PC-3 (cell line): ENCODE measurements around the gene TBC1D16. TPM values are rescaled to one million over a fixed set of nuclear protein-coding genes. Genes with fewer than 3 reads are reported as not detected.

ENCODE experiments used
- ATAC-seq: fragments of 200-7000 bp; cut with Tn5 transposase; 2 replicates; pipeline ENCODE4 v1.9.1; 2020; ENCODE audit warnings: mild to moderate bottlenecking, moderate library complexity
- Bru-seq: library from RNA; stranded (reverse); fragments of 400-500 nt; gene quantifications from one replicate; lab custom pipeline; 2021; lab: Mats Ljungman, UMichigan
- BruChase-seq, 2 experiments: library from RNA; stranded (reverse); fragments of 400-500 nt; gene quantifications; one replicate each; lab custom pipeline; 2021; lab: Mats Ljungman, UMichigan
- BruUV-seq: library from RNA; stranded (reverse); fragments of 400-500 nt; replicated peaks from 2 replicates; lab custom pipeline; 2021; lab: Mats Ljungman, UMichigan
- CTCF ChIA-PET: fragments of 300-600 bp; sonication (Branson Sonifier 250); formaldehyde crosslinking; loops from one replicate; lab custom pipeline; 2022; ENCODE audit warnings: antibody characterized with exemption; lab: Charles Lee
- POLR2A ChIA-PET: fragments of 300-600 bp; sonication (Branson Sonifier 250); formaldehyde crosslinking; loops from one replicate; lab custom pipeline; 2022; ENCODE audit warnings: antibody characterized with exemption; ENCODE audit not compliant: unreplicated experiment; lab: Charles Lee
- DNase-seq: peaks from one replicate; pipeline ENCODE4 v3.0.0-alpha.2; 2015
- H2AFZ ChIP-seq: fragments of 300-600 bp; sonication (generic); 2 replicates; pipeline ENCODE4 v1.6.0; 2016; ENCODE audit warnings: antibody characterized with exemption, low read length
- H3F3A ChIP-seq: fragments of 300-600 bp; sonication (generic); one replicate; pipeline ENCODE4 v1.6.0; 2017; ENCODE audit warnings: antibody characterized with exemption, low read length, control low read depth, mild to moderate bottlenecking; ENCODE audit not compliant: unreplicated experiment
- H3K27ac ChIP-seq: fragments of 300-600 bp; sonication (generic); 2 replicates; pipeline ENCODE4 v1.5.1; 2016; ENCODE audit warnings: mild to moderate bottlenecking, low read length
- H3K27me3 ChIP-seq: fragments of 300-600 bp; sonication (generic); 2 replicates; pipeline ENCODE4 v1.6.1; 2016; ENCODE audit warnings: low read length, mixed read lengths
- H3K36me3 ChIP-seq: fragments of 300-600 bp; sonication (generic); 2 replicates; pipeline ENCODE4 v1.6.1; 2016; ENCODE audit warnings: low read depth, mixed run types, low read length, mixed read lengths
- H3K4me1 ChIP-seq: fragments of 300-600 bp; sonication (generic); 2 replicates; pipeline ENCODE4 v1.5.1; 2016; ENCODE audit warnings: low read length; ENCODE audit not compliant: insufficient read depth
- H3K4me2 ChIP-seq: fragments of 300-600 bp; sonication (generic); 2 replicates; pipeline ENCODE4 v1.6.0; 2016; ENCODE audit warnings: low read length
- H3K4me3 ChIP-seq: fragments of 300-600 bp; sonication (generic); 2 replicates; pipeline ENCODE4 v1.5.1; 2016; ENCODE audit warnings: mild to moderate bottlenecking, low read length, mixed read lengths
- H3K79me2 ChIP-seq: fragments of 300-600 bp; sonication (generic); 2 replicates; pipeline ENCODE4 v1.6.1; 2017; ENCODE audit warnings: low read length, mixed read lengths
- H3K9ac ChIP-seq: fragments of 300-600 bp; sonication (generic); 2 replicates; pipeline ENCODE4 v1.6.0; 2016; ENCODE audit warnings: mild to moderate bottlenecking, low read length
- H3K9me2 ChIP-seq: fragments of 300-600 bp; sonication (generic); replicated peaks from 2 replicates; pipeline ENCODE4 v1.6.1; 2016; ENCODE audit warnings: mixed run types, low read length, mixed read lengths
- H3K9me3 ChIP-seq: fragments of 300-600 bp; sonication (generic); 2 replicates; pipeline ENCODE4 v1.6.1; 2016; ENCODE audit warnings: low read length, mixed read lengths
- H4K20me1 ChIP-seq: fragments of 300-600 bp; sonication (generic); 2 replicates; pipeline ENCODE4 v1.6.1; 2016; ENCODE audit warnings: low read length, mixed read lengths
- CTCF ChIP-seq: fragments of 300-600 bp; sonication (generic); conservative IDR thresholded peaks from 2 replicates; pipeline ENCODE4 v1.5.1; 2017; ENCODE audit warnings: antibody characterized with exemption, low read depth, mild to moderate bottlenecking, low read length
- EZH2 ChIP-seq: fragments of 300-600 bp; sonication (generic); IDR thresholded peaks from one replicate; pipeline ENCODE4 v1.6.1; 2017; ENCODE audit warnings: antibody characterized with exemption, mild to moderate bottlenecking, low read length; ENCODE audit not compliant: unreplicated experiment
- EZH2phosphoT487 ChIP-seq: fragments of 300-600 bp; sonication (generic); IDR thresholded peaks from 2 replicates; pipeline ENCODE4 v1.6.1; 2018; ENCODE audit warnings: mild to moderate bottlenecking, antibody characterized with exemption, low read length, borderline replicate concordance
- intact Hi-C: fragments of 100-400 bp; cut with micrococcal nuclease; formaldehyde crosslinking; loops from 2 replicates; pipeline ENCODE4 v1.9.0; 2023
- long read RNA-seq: library from polyadenylated mRNA; unstranded; transcript quantifications from one replicate; pipeline ENCODE4 v2.0.0, GENCODE V29; 2021; ENCODE audit not compliant: unreplicated experiment
- total RNA-seq: library from RNA; depleted of rRNA; stranded (reverse); fragments of >200 nt; gene quantifications from 2 replicates; pipeline ENCODE4 v1.2.3, GENCODE V29; 2014; rRNA removed

Gene TBC1D16
- total RNA-seq = 23.7 and 24.6 TPM in 2 replicates
- Bru-seq, nascent RNA = percentile 63 among the genes with signal in this experiment
- BruChase-seq, experiment 1, labeled RNA remaining after a 6-hour chase = percentile 65 among the genes with signal in this experiment
- BruChase-seq, experiment 2, labeled RNA remaining after a 2-hour chase = percentile 70 among the genes with signal in this experiment
- long read RNA-seq, full-length matches to known transcripts = 5 of 70 reads
- long read RNA-seq, partial matches to known transcripts = 12 of 70 reads
- long read RNA-seq, other reads (novel, unspliced or antisense) = 53 of 70 reads

- Histone ChIP-seq H2AFZ (peak within 1 kb of the TSS; percentile 99), H3K9me2 (no peaks in the 10 kb centered on the region), H3K9ac (peak within 1 kb of the TSS; percentile 89), H3K4me3 (peak within 1 kb of the TSS; percentile 94), H3K36me3 (no peaks in the 10 kb centered on the region), H3F3A (no peaks in the 10 kb centered on the region), H3K4me2 (peak within 1 kb of the TSS; percentile 100), H3K4me1 (peaks cover 22% of the 10 kb centered on the region), H3K79me2 (peaks cover 46% of the 10 kb centered on the region), H3K27me3 (no peaks in the 10 kb centered on the region), H3K27ac (peak within 1 kb of the TSS; percentile 39), H3K9me3 (no peaks in the 10 kb centered on the region), H4K20me1 (peaks cover 5% of the 10 kb centered on the region; the same call in 1 of the 2 replicates)
- ATAC-seq (no peak), DNase-seq (no peak)
- intact Hi-C loops = no loop called here
- CTCF ChIA-PET = no interaction called here
- BruUV-seq = no TSS peak
- POLR2A ChIA-PET = no interaction called here
- TF ChIP-seq EZH2phosphoT487 (no peak), CTCF (no peak), EZH2 (no peak)
These were observed at the start of gene TBC1D16 for GRCh38 chr17:80035687-80035936. TSS of gene TBC1D16 (minus strand) at chr17:80035872. CDS start at chr17:80013547, 22,325 bp downstream.

GRCh38 chr17:80084773-80085172 lies 49.1 kb upstream of the TBC1D16 start:
- Histone ChIP-seq H3K9me2 (no peaks in the 10 kb centered on the region), H3K27ac (no peak overlapping the region), H3K4me2 (no peak overlapping the region), H3K4me3 (no peak overlapping the region), H3K36me3 (no peaks in the 10 kb centered on the region), H2AFZ (no peak overlapping the region), H3K9ac (no peak overlapping the region), H3K9me3 (no peaks in the 10 kb centered on the region), H3K4me1 (0 out of 2 replicates have a peak, but pooled peaks cover 3% of the 10 kb centered on the region), H4K20me1 (no peaks in the 10 kb centered on the region), H3K79me2 (no peaks in the 10 kb centered on the region), H3K27me3 (no peaks in the 10 kb centered on the region), H3F3A (no peaks in the 10 kb centered on the region)
- no TSS peak for BruUV-seq
- ATAC-seq (no peak), DNase-seq (no peak)
- no peak for TF ChIP-seq CTCF
- TF ChIP-seq EZH2phosphoT487 = no peak
- no peak for TF ChIP-seq EZH2
- POLR2A ChIA-PET = no interaction called here
- intact Hi-C loops = loop anchor here (5.0 kb wide), 1 partner anchor 77 kb away; no protein-coding TSS in a partner anchor
- CTCF ChIA-PET = no interaction called here
